Hepatocyte (in vitro differentiated cells): ENCODE measurements around the gene AMPD3.

Experiments
- CTCF ChIP-seq: fragments of 200-600 bp; sonication (generic); IDR thresholded peaks from 2 replicates; pipeline ENCODE4 v1.5.1; 2016; ENCODE audit warnings: antibody characterized with exemption, mild to moderate bottlenecking; ENCODE audit not compliant: poor library complexity
- EZH2 ChIP-seq: fragments of 200-600 bp; sonication (generic); IDR thresholded peaks from 2 replicates; pipeline ENCODE4 v1.6.1; 2016; ENCODE audit warnings: antibody characterized with exemption, mild to moderate bottlenecking, borderline replicate concordance
- EZH2phosphoT487 ChIP-seq: fragments of 200-600 bp; sonication (generic); IDR thresholded peaks from one replicate; pipeline ENCODE4 v1.6.1; 2018; ENCODE audit warnings: antibody characterized with exemption, mild to moderate bottlenecking, low read depth, moderate library complexity; ENCODE audit not compliant: unreplicated experiment, severe bottlenecking

DNA sequence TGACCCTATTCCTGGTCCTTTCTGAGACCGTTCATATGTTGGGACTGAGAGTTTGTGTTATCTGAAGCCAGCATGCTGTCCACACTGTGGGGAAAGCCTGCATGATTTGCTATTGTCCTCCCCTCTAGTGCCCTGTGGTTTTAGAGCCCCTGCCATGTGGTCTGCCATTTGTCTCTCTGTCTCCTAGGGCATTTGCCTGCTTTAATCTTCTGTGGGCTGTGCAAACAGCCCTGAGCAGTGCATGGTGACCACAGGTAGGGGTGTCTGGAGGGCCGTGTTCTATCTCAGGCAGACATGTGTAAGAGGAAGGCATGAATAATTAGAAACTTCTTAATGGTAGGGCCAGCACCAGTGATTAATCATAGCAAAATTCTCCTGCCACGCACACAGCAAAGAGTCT is 23.0 kb downstream of the AMPD3 start:
- no peak for TF ChIP-seq CTCF
- TF ChIP-seq EZH2, result no peak
- TF ChIP-seq EZH2phosphoT487, result no peak
